ENCODE results near the gene CLCN1.
A peak's percentile ranks its signal among the peaks of the same experiment; 100 is the strongest.

CLCN1 gene

DNA sequence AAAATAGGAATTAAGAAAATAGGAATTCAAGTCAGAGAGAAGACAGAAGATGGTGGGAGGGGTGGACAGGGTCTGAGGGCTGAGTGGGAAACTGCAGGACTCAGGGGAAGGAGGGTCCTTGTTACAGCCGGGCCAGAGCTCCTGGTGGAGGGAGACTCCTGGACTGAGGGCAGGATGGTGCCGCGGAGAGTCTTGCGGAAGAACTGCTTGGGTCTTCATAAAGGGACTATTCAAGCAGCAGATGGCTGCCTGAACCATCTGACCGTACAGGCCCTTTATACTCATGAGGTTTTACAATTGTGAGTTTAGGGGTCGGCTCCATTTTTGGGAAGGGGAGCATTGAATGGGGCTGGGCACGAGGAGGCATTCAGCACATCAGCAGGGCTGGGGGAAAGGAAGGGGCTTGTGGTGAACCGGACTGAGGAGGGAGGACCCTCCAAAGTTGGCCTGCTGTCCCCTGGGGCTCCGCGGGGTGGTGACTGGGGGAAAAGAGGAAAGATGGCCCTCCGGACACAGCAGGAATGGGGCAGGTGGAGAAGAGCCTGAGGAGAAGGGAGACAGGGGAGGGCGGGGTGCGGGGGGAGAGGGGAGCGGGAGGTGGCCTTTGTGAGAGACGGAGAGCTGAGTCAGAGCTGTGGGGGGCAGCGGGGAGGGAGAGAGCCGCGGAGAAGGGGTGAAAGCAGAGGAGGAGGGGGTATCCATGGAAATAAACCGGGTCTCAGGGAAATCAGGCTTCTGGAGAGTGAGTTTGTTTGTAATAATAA is 45.1 kb downstream of the CLCN1 start:
- no peak overlapping the region for H3K4me3 ChIP-seq (ENCODE audit: low read depth in 1 of 2, low read length in 2 of 2)
- no peak overlapping the region for H3K9ac ChIP-seq (ENCODE audit: low read depth in 1 of 2, low read length in 2 of 2)
- H3K36me3 ChIP-seq (ENCODE audit: control insufficient read depth in 1 of 2, insufficient read depth in 2 of 2, low read length in 2 of 2): no peaks in the 10 kb centered on the region
- H3K27me3 ChIP-seq (ENCODE audit: control insufficient read depth in 1 of 2, insufficient read depth in 2 of 2, low read length in 2 of 2): peaks cover 16% of the 10 kb centered on the region in 2 donors
- no peak overlapping the region for H3K27ac ChIP-seq (ENCODE audit: low read depth, low read length)
- no peaks in the 10 kb centered on the region for H3K4me1 ChIP-seq (ENCODE audit: control insufficient read depth in 1 of 2, insufficient read depth in 2 of 2, low read length in 2 of 2)
- no peaks in the 10 kb centered on the region for H3K9me3 ChIP-seq (ENCODE audit: control insufficient read depth in 1 of 2, low read length in 2 of 2)

DNA sequence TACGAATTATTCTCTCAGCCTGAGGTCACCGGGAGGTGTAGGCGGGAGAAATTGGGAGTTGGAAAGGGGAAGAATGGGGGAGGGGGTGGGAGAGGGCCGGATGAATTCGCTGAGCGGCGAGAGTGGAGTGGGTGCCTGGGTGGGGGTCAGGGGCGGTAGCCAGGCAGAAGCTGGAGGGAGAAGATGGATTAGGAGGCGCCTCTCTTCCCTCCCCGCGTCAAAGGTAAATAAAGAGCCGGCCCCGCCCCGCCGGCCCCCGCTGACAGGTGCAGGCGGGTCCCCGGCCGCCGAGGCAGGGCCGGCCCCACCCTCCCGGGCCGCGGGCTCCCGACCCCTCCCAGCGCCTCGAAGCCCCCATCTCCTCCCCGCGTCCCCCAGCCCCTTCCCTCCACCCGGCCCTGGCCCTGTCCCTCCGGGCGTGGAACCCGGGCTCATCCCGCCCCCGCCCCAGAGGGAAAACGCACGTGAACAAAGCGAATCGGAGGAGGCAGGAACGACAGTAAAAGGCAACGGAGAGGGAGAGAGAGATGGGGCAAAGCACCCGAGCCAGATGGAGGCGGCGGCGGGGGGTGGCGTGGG is 45.7 kb downstream of the CLCN1 start:
- H3K9ac ChIP-seq (ENCODE audit: low read depth in 1 of 2, low read length in 2 of 2): no peak overlapping the region
- peak overlapping the region in 1 of 2 donors; percentile 66 for H3K4me3 ChIP-seq (ENCODE audit: low read depth in 1 of 2, low read length in 2 of 2)
- H3K9me3 ChIP-seq (ENCODE audit: control insufficient read depth in 1 of 2, low read length in 2 of 2): no peaks in the 10 kb centered on the region
- no peak overlapping the region for H3K27ac ChIP-seq (ENCODE audit: low read depth, low read length)
- H3K36me3 ChIP-seq (ENCODE audit: control insufficient read depth in 1 of 2, insufficient read depth in 2 of 2, low read length in 2 of 2): no peaks in the 10 kb centered on the region
- H3K27me3 ChIP-seq (ENCODE audit: control insufficient read depth in 1 of 2, insufficient read depth in 2 of 2, low read length in 2 of 2): peaks cover 16% of the 10 kb centered on the region in 2 donors
- no peaks in the 10 kb centered on the region for H3K4me1 ChIP-seq (ENCODE audit: control insufficient read depth in 1 of 2, insufficient read depth in 2 of 2, low read length in 2 of 2)

- peaks cover 16% of the 10 kb centered on the region in 2 donors for H3K27me3 ChIP-seq (ENCODE audit: control insufficient read depth in 1 of 2, insufficient read depth in 2 of 2, low read length in 2 of 2)
- no peaks in the 10 kb centered on the region for H3K36me3 ChIP-seq (ENCODE audit: control insufficient read depth in 1 of 2, insufficient read depth in 2 of 2, low read length in 2 of 2)
- peak within 1 kb of the TSS in 1 of 2 donors; percentile 25 for H3K9ac ChIP-seq (ENCODE audit: low read depth in 1 of 2, low read length in 2 of 2)
- H3K27ac ChIP-seq (ENCODE audit: low read depth, low read length): no peak within 1 kb of the TSS
- peak within 1 kb of the TSS; percentile 66 to 75 for H3K4me3 ChIP-seq (ENCODE audit: low read depth in 1 of 2, low read length in 2 of 2)
- peaks cover 0 to under 1% of the 10 kb centered on the region in 2 donors for H3K4me1 ChIP-seq (ENCODE audit: control insufficient read depth in 1 of 2, insufficient read depth in 2 of 2, low read length in 2 of 2)
- H3K9me3 ChIP-seq (ENCODE audit: control insufficient read depth in 1 of 2, low read length in 2 of 2): no peaks in the 10 kb centered on the region
Measured at GRCh38 chr7:143362131-143363015, 46.5 kb downstream of the CLCN1 start, which contains the start of gene FAM131B. Gene FAM131B (minus strand): TSS chr7:143362713. CDS start chr7:143362603, 110 bp downstream.

GRCh38 chr7:143363016-143363937 is 47.4 kb downstream of the CLCN1 start:
- Histone ChIP-seq H3K36me3 (ENCODE audit: control insufficient read depth in 1 of 2, insufficient read depth in 2 of 2, low read length in 2 of 2) (no peaks in the 10 kb centered on the region), H3K4me3 (ENCODE audit: low read depth in 1 of 2, low read length in 2 of 2) (peak overlapping the region in 1 of 2 donors; percentile 16), H3K27me3 (ENCODE audit: control insufficient read depth in 1 of 2, insufficient read depth in 2 of 2, low read length in 2 of 2) (peaks cover 16% of the 10 kb centered on the region in 2 donors), H3K4me1 (ENCODE audit: control insufficient read depth in 1 of 2, insufficient read depth in 2 of 2, low read length in 2 of 2) (peaks cover 3 to 8% of the 10 kb centered on the region in 2 donors), H3K9me3 (ENCODE audit: control insufficient read depth in 1 of 2, low read length in 2 of 2) (no peaks in the 10 kb centered on the region), H3K27ac (ENCODE audit: low read depth, low read length) (no peak overlapping the region), H3K9ac (ENCODE audit: low read depth in 1 of 2, low read length in 2 of 2) (no peak overlapping the region)

DNA sequence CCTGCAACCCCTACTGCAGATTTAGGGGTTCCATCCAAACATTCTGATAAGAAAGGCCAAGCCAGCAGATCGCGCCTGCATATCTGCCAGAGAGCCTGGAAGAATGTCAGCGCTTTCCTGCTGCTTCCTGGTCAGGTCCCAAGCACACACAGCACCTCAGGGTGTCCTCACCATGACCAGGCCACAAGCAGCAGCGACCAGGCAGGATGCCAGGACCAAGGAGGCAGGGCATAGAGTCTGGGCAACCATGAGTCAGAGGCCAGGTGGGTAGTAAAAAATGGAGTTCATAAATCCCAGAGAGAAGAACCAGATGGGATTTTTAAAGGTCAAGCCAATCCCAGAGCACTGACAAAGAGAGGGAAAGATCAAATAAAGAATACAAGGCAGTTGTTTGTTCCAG is 52.1 kb downstream of the CLCN1 start:
- Histone ChIP-seq H3K36me3 (ENCODE audit: control insufficient read depth in 1 of 2, insufficient read depth in 2 of 2, low read length in 2 of 2) (no peaks in the 10 kb centered on the region), H3K27me3 (ENCODE audit: control insufficient read depth in 1 of 2, insufficient read depth in 2 of 2, low read length in 2 of 2) (peaks cover 10 to 14% of the 10 kb centered on the region in 2 donors), H3K9me3 (ENCODE audit: control insufficient read depth in 1 of 2, low read length in 2 of 2) (no peaks in the 10 kb centered on the region), H3K4me1 (ENCODE audit: control insufficient read depth in 1 of 2, insufficient read depth in 2 of 2, low read length in 2 of 2) (peaks cover 20 to 34% of the 10 kb centered on the region in 2 donors), H3K4me3 (ENCODE audit: low read depth in 1 of 2, low read length in 2 of 2) (no peak overlapping the region), H3K9ac (ENCODE audit: low read depth in 1 of 2, low read length in 2 of 2) (no peak overlapping the region), H3K27ac (ENCODE audit: low read depth, low read length) (no peak overlapping the region)

DNA sequence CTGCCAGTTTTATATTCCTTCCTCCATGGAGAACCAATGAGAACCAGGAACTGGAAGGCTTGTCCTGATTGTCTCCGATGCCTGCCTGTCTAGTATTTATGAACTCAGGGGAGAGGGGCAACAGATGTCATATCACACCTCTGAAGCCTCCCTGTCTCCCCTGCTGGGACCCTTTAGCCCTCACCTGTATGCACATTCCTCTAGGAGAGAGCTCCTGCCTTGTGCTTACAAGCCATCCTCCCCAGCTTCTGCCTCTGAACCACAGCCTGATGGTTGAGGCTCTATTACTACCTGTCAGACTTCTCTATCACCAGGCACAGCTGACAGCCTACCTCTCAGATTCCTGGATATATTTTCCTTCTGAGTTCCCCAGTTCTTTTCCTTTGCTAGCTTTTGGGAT is 52.5 kb downstream of the CLCN1 start:
- Histone ChIP-seq H3K27ac (ENCODE audit: low read depth, low read length) (peak overlapping the region; percentile 1), H3K9ac (ENCODE audit: low read depth in 1 of 2, low read length in 2 of 2) (no peak overlapping the region), H3K9me3 (ENCODE audit: control insufficient read depth in 1 of 2, low read length in 2 of 2) (no peaks in the 10 kb centered on the region), H3K4me3 (ENCODE audit: low read depth in 1 of 2, low read length in 2 of 2) (no peak overlapping the region), H3K27me3 (ENCODE audit: control insufficient read depth in 1 of 2, insufficient read depth in 2 of 2, low read length in 2 of 2) (peaks cover 6 to 10% of the 10 kb centered on the region in 2 donors), H3K36me3 (ENCODE audit: control insufficient read depth in 1 of 2, insufficient read depth in 2 of 2, low read length in 2 of 2) (no peaks in the 10 kb centered on the region), H3K4me1 (ENCODE audit: control insufficient read depth in 1 of 2, insufficient read depth in 2 of 2, low read length in 2 of 2) (peaks cover 20 to 34% of the 10 kb centered on the region in 2 donors)

- Histone ChIP-seq H3K9me3 (ENCODE audit: control insufficient read depth in 1 of 2, low read length in 2 of 2) (no peaks in the 10 kb centered on the region), H3K36me3 (ENCODE audit: control insufficient read depth in 1 of 2, insufficient read depth in 2 of 2, low read length in 2 of 2) (no peaks in the 10 kb centered on the region), H3K9ac (ENCODE audit: low read depth in 1 of 2, low read length in 2 of 2) (no peak overlapping the region), H3K27me3 (ENCODE audit: control insufficient read depth in 1 of 2, insufficient read depth in 2 of 2, low read length in 2 of 2) (no peaks in the 10 kb centered on the region), H3K4me1 (ENCODE audit: control insufficient read depth in 1 of 2, insufficient read depth in 2 of 2, low read length in 2 of 2) (peaks cover 20 to 35% of the 10 kb centered on the region in 2 donors), H3K4me3 (ENCODE audit: low read depth in 1 of 2, low read length in 2 of 2) (no peak overlapping the region), H3K27ac (ENCODE audit: low read depth, low read length) (no peak overlapping the region)
Measured at GRCh38 chr7:143369678-143370651, 54.1 kb downstream of the CLCN1 start.

- H3K9ac ChIP-seq (ENCODE audit: low read depth in 1 of 2, low read length in 2 of 2): no peak overlapping the region
- no peaks in the 10 kb centered on the region for H3K36me3 ChIP-seq (ENCODE audit: control insufficient read depth in 1 of 2, insufficient read depth in 2 of 2, low read length in 2 of 2)
- peaks cover 31 to 46% of the 10 kb centered on the region in 2 donors for H3K4me1 ChIP-seq (ENCODE audit: control insufficient read depth in 1 of 2, insufficient read depth in 2 of 2, low read length in 2 of 2)
- no peaks in the 10 kb centered on the region for H3K27me3 ChIP-seq (ENCODE audit: control insufficient read depth in 1 of 2, insufficient read depth in 2 of 2, low read length in 2 of 2)
- H3K27ac ChIP-seq (ENCODE audit: low read depth, low read length): no peak overlapping the region
- H3K9me3 ChIP-seq (ENCODE audit: control insufficient read depth in 1 of 2, low read length in 2 of 2): no peaks in the 10 kb centered on the region
- no peak overlapping the region for H3K4me3 ChIP-seq (ENCODE audit: low read depth in 1 of 2, low read length in 2 of 2)
Measured at GRCh38 chr7:143372070-143372469, 56.2 kb downstream of the CLCN1 start.

Measured in duodenal mucosa (tissue), 2 donors.